GM21723 (cell line): ENCODE data around the gene AGAP1.
"Not testable (repeated sequence)": the region's sequence is repeated elsewhere in the genome, so short reads cannot be mapped to it uniquely, and the experiment has no call there.

Source experiments
- ATAC-seq: cut with Tn5 transposase; IDR thresholded peaks from one replicate; pipeline ENCODE4 v1.9.1; 2021; ENCODE audit warnings: mild to moderate bottlenecking, moderate library complexity; ENCODE audit not compliant: unreplicated experiment

Gene AGAP1

GRCh38 chr2:235584638-235585007 lies 90.8 kb downstream of the AGAP1 start:
- ATAC-seq: no peak

DNA sequence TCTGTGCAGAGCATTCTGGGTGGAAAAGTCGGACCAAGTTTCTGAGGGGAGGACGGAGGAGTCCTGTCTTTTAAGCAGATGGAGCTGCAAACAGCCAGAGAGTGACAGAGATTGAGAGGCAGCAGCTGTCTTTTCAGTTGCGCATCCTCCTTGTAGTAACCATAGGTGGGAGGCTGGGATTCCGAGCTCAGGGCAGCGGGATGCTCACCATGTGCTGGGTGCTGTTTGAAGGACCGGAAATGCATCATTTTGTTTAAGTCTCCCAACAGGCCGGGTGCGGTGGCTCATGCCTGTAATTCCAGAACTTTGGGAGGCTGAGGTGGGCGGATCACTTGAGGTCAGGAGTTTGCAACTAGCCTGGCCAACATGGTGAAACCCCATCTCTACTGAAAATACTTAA lies 93.4 kb downstream of the AGAP1 start:
- no peak for ATAC-seq

- ATAC-seq: no peak
Observed at GRCh38 chr2:235588750-235589149, 94.9 kb downstream of the AGAP1 start.

- no peak for ATAC-seq
Observed at GRCh38 chr2:235591231-235591730, 97.4 kb downstream of the AGAP1 start.

- ATAC-seq: no peak
Observed at GRCh38 chr2:235591921-235592320, 98.1 kb downstream of the AGAP1 start.

DNA sequence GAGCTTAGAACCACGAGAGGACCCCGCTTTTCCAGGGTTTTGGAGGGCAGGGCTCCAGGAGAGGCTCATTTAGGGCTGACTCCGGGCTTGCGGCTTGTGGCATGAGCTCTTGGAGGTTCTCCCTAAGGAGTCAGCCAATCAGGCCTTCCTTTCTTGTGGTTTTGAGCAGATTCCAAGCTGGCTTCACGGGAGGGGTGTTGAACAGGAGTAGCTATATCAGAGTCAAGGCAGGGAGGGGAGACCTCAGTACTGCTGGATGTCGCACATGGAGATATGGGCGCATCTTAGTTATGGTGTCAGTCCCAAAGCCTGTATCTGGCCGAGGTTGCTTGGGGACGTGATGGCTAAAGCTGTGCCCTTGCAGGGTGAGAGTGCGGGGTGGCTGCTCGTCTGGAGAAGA lies 98.6 kb downstream of the AGAP1 start:
- no peak for ATAC-seq

DNA sequence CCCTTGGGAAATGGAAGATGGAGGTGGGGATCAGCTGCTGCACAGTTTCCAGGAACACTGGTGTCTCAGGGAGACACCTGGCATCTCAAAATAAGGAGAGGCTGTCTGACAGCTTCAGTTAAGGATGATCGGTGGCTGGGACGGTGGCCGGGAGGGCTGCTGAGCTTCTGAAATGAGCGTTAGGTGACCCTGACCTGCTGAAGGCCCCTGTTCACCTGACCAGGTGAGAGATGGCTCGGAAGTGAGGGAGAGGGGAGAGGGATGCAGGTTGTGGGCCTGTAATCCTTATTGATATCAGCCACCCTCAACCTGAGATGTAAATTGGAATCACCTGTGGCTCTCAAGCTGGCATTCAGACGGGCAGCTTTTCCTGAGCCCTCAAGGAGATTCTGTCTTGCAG lies 99.0 kb downstream of the AGAP1 start:
- no peak for ATAC-seq

DNA sequence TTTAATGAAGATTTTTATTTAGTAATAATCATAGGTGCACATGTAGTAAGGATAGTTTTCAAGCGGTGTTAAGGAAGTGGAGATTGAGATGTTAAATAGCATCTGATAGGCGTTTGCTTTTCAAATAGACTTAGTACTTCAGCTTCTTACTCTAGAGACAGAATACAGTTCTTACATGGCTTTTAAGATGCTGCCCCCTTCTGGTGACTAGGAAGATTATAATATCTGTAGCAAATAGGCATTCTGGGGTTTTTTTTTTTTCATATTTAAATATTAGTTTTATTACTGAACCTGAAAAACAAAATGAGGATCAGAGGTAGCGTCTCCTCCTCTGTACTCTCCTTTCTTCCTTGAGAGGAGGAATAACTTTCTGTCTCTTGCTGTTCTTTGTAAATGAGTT lies 100.2 kb downstream of the AGAP1 start:
- ATAC-seq: no peak

GRCh38 chr2:235594964-235595363 lies 101.1 kb downstream of the AGAP1 start:
- ATAC-seq: no peak

DNA sequence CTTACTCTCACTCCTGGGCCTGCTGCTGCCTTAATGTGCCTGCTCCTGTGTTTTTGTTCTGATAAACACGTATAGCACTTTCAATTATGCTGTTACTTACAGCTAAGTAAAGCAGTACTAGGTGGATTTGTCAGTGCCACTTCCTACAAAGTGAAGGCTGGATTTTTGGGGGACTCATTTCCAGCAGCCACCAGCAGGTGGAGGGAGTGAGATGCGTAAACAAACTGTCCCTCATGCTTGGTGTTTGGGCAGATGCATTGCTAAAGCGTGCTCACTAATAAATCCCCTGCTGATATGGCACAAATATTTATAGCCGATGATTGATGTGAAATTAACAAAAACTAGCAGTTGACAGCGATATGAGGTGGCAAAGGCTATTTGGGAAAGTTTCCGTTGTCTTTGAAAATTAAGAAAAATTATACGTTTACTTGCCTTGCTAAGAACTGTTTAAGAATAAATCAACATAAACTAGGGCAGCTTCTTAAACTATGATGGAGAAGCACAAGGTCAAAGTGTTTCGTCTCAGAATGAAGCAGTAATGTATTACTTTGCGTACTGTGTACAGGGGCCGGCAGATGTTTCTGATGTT lies 101.7 kb downstream of the AGAP1 start:
- no peak for ATAC-seq

- no peak for ATAC-seq
Observed at GRCh38 chr2:235596272-235596671, 102.4 kb downstream of the AGAP1 start.

GRCh38 chr2:235597081-235597615 lies 103.3 kb downstream of the AGAP1 start:
- no peak for ATAC-seq

GRCh38 chr2:235598026-235598425 lies 104.2 kb downstream of the AGAP1 start:
- ATAC-seq: no peak

GRCh38 chr2:235598532-235599531 lies 105.0 kb downstream of the AGAP1 start:
- ATAC-seq: no peak

- no peak for ATAC-seq
Observed at GRCh38 chr2:235599596-235600338, 105.9 kb downstream of the AGAP1 start.

DNA sequence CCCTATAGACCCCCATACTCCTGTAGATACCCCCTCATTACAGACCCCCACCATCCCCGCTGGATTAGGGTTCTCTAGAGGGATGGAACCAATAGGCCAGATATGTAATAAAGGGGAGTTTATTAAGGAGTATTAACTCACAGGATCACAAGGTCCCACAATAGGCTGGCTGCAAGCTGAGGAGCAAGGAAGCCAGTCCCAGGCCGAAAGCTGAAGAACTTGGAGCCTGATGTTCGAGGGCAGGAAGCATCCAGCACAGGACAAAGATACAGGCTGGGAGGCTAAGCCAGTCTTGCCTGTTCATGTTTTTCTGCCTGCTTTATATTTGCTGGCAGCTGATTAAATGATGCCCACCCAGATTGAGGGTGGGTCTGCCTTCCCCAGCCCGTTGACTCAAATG lies 106.6 kb downstream of the AGAP1 start:
- ATAC-seq: no peak

- no peak for ATAC-seq
Observed at GRCh38 chr2:235600926-235601325, 107.1 kb downstream of the AGAP1 start.

DNA sequence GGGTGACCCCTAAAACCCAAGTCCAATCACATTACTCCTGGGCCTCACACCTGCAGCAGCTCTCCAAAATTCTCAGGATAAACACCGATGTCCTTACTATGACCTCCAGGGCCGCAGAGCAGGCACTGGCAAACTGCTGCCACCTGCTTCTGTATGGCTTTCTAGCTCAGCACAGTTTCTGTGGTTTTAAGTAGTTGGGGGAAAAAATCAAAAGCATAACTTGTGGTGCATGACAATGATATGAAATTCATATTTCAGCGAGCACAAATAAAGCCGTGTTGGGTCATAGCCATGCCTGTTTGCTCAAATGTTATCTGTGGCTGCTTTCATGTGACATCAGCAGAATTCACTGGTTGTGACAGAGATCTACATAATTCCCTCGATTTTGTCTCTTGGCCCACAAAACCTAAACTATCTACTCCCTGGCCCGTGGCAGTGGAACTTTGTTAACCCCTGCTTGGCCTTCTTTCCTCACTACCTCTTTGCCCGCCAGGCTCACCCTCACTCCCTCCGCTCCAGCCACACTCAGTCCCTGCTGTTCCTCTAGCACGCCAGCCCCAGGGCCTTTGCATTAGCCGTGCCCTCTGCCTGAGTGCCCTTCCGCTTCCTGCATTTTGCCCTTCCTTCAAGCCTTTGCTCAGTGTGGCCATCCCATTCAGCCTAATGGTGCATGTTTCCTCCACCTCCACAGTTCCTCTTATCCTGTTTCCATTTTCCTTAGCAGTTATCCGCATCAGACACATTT lies 108.3 kb downstream of the AGAP1 start:
- no peak for ATAC-seq

DNA sequence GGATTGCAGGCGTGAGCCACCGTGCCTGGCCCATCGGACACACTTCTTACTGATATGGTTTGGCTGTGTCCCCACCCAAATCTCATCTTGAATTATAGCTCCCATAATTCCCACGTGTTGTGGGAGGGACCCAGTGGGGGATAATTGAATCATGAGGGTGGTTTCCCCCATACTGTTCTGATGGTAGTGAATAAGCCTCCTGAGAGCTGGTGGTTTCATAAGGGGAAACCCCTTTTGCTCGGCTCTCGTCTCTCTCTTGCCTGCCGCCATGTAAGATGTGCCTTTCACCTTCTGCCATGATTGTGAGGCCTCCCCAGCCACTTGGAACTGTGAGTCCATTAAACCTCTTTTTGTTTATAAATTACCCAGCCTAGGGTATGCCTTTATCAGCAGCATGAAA lies 109.1 kb downstream of the AGAP1 start:
- not testable (repeated sequence) for ATAC-seq

GRCh38 chr2:235603659-235604058 lies 109.8 kb downstream of the AGAP1 start:
- no peak for ATAC-seq
